PC-9 (cell line): ENCODE data around the gene TNFRSF12A. TPM values are rescaled to one million over a fixed set of nuclear protein-coding genes. Genes with fewer than 3 reads are reported as not detected.
A peak's percentile ranks its signal among the peaks of the same experiment; 100 is the strongest.

Experiments
- BruUV-seq: library from RNA; stranded (reverse); fragments of 400-500 nt; replicated peaks from 2 replicates; lab custom pipeline; 2021; lab: Mats Ljungman, UMichigan
- CTCF ChIA-PET: fragments of 300-600 bp; sonication (Branson Sonifier 250); formaldehyde crosslinking; loops from one replicate; lab custom pipeline; 2022; ENCODE audit warnings: antibody characterized with exemption; lab: Charles Lee
- POLR2A ChIA-PET: fragments of 300-600 bp; sonication (Branson Sonifier 250); formaldehyde crosslinking; loops from one replicate; lab custom pipeline; 2022; ENCODE audit warnings: antibody characterized with exemption; ENCODE audit not compliant: unreplicated experiment; lab: Charles Lee
- DNase-seq, 2 experiments: peaks; one replicate each; pipeline versions ENCODE4 v3.0.0 to v3.0.0-alpha.2; 2015 to 2022; ENCODE audit warnings: mixed read lengths in 1 of 2
- H2AFZ ChIP-seq: fragments of 200-600 bp; sonication (generic); 2 replicates; pipeline ENCODE4 v1.8.1; 2017; ENCODE audit warnings: antibody characterized with exemption
- H3F3A ChIP-seq: fragments of 200-600 bp; sonication (generic); 2 replicates; pipeline ENCODE4 v1.8.1; 2017; ENCODE audit warnings: antibody characterized with exemption, mild to moderate bottlenecking, low read depth; ENCODE audit not compliant: insufficient read depth
- H3K27ac ChIP-seq: fragments of 200-600 bp; sonication (generic); 2 replicates; pipeline ENCODE4 v1.6.1; 2016; ENCODE audit warnings: mixed run types
- H3K27me3 ChIP-seq: fragments of 200-600 bp; sonication (generic); 2 replicates; pipeline ENCODE4 v1.6.1; 2016; ENCODE audit warnings: low read depth, mixed run types; ENCODE audit not compliant: insufficient read depth
- H3K36me3 ChIP-seq: fragments of 200-600 bp; sonication (generic); 2 replicates; pipeline ENCODE4 v1.6.1; 2016; ENCODE audit warnings: low read depth, mixed run types
- H3K4me1 ChIP-seq: fragments of 200-600 bp; sonication (generic); replicated peaks from 2 replicates; pipeline ENCODE4 v1.6.1; 2016; ENCODE audit warnings: mixed run types; ENCODE audit not compliant: insufficient read depth
- H3K4me2 ChIP-seq: fragments of 200-600 bp; sonication (generic); 2 replicates; pipeline ENCODE4 v1.6.1; 2017; ENCODE audit warnings: mixed run types
- H3K4me3 ChIP-seq: fragments of 200-600 bp; sonication (generic); 2 replicates; pipeline ENCODE4 v1.6.1; 2016; ENCODE audit warnings: mixed run types
- H3K79me2 ChIP-seq: fragments of 200-600 bp; sonication (generic); 2 replicates; pipeline ENCODE4 v1.6.1; 2017; ENCODE audit warnings: low read depth, mixed run types
- H3K9me2 ChIP-seq: fragments of 200-600 bp; sonication (generic); 2 replicates; pipeline ENCODE4 v1.8.1; 2017; ENCODE audit warnings: mild to moderate bottlenecking; ENCODE audit not compliant: insufficient read depth
- H3K9me3 ChIP-seq: fragments of 200-600 bp; sonication (generic); 2 replicates; pipeline ENCODE4 v1.8.1; 2016; ENCODE audit warnings: low read depth; ENCODE audit not compliant: insufficient read depth
- H4K20me1 ChIP-seq: fragments of 200-600 bp; sonication (generic); 2 replicates; pipeline ENCODE4 v1.8.1; 2017; ENCODE audit not compliant: insufficient read depth
- EZH2 ChIP-seq: fragments of 200-600 bp; sonication (generic); IDR thresholded peaks from 2 replicates; pipeline ENCODE4 v1.8.0; 2017; ENCODE audit warnings: antibody characterized with exemption, low read depth
- intact Hi-C: fragments of 100-400 bp; cut with micrococcal nuclease; formaldehyde crosslinking; loops from one replicate; pipeline ENCODE4 v1.10.0; 2022; ENCODE audit not compliant: unreplicated experiment
- total RNA-seq: library from RNA; stranded (reverse); gene quantifications from 2 replicates; pipeline ENCODE4 v1.2.3, GENCODE V29; 2021
- TF ChIP-seq, protein P1 (sequence below): fragments of 200-600 bp; sonication (generic); conservative IDR thresholded peaks from 2 replicates; pipeline ENCODE4 v1.6.1; 2017; ENCODE audit warnings: mixed run types, antibody characterized with exemption, mild to moderate bottlenecking, moderate library complexity

Gene TNFRSF12A
- total RNA-seq, 1 experiment from 2014 or later = 226 TPM

DNA sequence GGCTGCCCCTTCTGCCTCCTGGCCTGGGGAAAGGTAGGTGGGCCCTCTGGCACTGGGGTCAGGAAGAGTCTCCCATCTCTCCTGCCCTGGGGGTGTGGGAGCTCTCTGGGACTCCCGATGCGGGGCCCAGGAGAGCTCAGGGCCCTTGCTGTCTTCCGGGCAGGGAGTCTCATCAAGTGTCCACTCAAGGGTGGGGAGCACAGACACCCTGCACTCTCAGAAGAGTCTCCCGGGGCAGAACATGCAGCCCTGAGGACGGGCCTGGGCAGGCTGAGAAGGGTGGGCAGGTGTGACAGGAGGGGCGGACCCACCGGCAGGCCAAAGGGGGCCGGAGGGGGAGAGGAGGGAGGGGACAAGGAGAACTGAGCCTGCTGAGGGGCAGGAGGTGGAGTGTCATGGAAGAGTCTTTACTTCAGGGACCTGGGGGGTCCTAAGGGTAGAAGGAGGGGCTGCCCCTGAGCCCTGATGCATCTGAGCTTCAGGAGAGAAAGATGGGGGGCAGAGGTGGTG is 31.5 kb upstream of the TNFRSF12A start:
- Histone ChIP-seq H3K27me3 (no peaks in the 10 kb centered on the region), H3K9me3 (no peaks in the 10 kb centered on the region), H2AFZ (no peak overlapping the region), H3K79me2 (no peaks in the 10 kb centered on the region), H3K4me3 (no peak overlapping the region), H4K20me1 (no peaks in the 10 kb centered on the region), H3K4me2 (no peak overlapping the region), H3K36me3 (no peaks in the 10 kb centered on the region), H3K27ac (no peak overlapping the region), H3F3A (peaks cover 17% of the 10 kb centered on the region; the same call in 1 of the 2 replicates), H3K9me2 (no peaks in the 10 kb centered on the region), H3K4me1 (peaks cover 22% of the 10 kb centered on the region; the same call in 1 of the 2 replicates)
- BruUV-seq = no TSS peak
- DNase-seq = no peak
- ChIA-PET POLR2A (no interaction called here), CTCF (interaction anchor here (0.6 kb wide), 1 partner anchor 37 kb away, joined by 6 read pairs; no protein-coding TSS in a partner anchor)
- intact Hi-C loops = no loop called here
- TF ChIP-seq, protein P1, sequence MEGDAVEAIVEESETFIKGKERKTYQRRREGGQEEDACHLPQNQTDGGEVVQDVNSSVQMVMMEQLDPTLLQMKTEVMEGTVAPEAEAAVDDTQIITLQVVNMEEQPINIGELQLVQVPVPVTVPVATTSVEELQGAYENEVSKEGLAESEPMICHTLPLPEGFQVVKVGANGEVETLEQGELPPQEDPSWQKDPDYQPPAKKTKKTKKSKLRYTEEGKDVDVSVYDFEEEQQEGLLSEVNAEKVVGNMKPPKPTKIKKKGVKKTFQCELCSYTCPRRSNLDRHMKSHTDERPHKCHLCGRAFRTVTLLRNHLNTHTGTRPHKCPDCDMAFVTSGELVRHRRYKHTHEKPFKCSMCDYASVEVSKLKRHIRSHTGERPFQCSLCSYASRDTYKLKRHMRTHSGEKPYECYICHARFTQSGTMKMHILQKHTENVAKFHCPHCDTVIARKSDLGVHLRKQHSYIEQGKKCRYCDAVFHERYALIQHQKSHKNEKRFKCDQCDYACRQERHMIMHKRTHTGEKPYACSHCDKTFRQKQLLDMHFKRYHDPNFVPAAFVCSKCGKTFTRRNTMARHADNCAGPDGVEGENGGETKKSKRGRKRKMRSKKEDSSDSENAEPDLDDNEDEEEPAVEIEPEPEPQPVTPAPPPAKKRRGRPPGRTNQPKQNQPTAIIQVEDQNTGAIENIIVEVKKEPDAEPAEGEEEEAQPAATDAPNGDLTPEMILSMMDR = no peak
- no peak for TF ChIP-seq EZH2

DNA sequence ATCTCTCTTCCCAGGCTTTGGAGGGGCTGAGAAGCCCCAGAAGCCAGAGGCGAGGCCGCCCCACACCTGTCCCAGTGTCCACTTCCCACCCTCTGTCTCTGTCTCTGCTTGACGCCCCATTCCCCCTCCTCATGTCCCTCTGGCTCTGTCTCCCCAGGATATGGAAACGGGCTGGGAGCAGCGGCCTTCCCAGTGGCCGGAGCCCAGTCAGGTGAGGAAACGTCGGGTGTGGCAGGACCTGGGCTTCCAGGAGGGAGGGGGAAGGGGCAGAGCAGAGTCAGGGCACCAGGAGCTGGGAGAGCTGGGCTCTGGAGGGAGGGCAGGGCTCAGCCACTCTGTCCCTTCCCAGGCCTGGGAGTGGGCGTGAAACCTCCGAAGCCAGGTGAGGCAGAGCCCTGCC is 29.3 kb upstream of the TNFRSF12A start:
- Histone ChIP-seq H3K9me3 (no peaks in the 10 kb centered on the region), H3K4me1 (peaks cover 23% of the 10 kb centered on the region; the same call in 1 of the 2 replicates), H3K27me3 (no peaks in the 10 kb centered on the region), H3K36me3 (no peaks in the 10 kb centered on the region), H4K20me1 (no peaks in the 10 kb centered on the region), H3K79me2 (no peaks in the 10 kb centered on the region), H3F3A (peaks cover 4% of the 10 kb centered on the region; the same call in 1 of the 2 replicates), H3K27ac (no peak overlapping the region), H3K4me2 (peak overlapping the region; percentile 19), H3K9me2 (no peaks in the 10 kb centered on the region), H3K4me3 (no peak overlapping the region), H2AFZ (no peak overlapping the region)
- intact Hi-C loops = loop anchor here (1.0 kb wide), 1 partner anchor 29 kb away; the partner anchor contains the start of gene TNFRSF12A
- TF ChIP-seq, protein P1 = no peak
- no peak for TF ChIP-seq EZH2
- ChIA-PET CTCF (interaction anchor here (0.7 to 1.1 kb wide), 4 partner anchors 19 to 64 kb away, joined by 3 to 7 read pairs (median 4); no protein-coding TSS in a partner anchor), POLR2A (interaction anchor here (0.5 to 2.6 kb wide), 7 partner anchors 19 to 266 kb away, joined by 3 to 41 read pairs (median 6); partner anchors contain the start of genes CLDN9, HCFC1R1, THOC6 and TNFRSF12A)
- peak in 1 of 2 experiments; percentile 87 for DNase-seq
- BruUV-seq = no TSS peak

DNA sequence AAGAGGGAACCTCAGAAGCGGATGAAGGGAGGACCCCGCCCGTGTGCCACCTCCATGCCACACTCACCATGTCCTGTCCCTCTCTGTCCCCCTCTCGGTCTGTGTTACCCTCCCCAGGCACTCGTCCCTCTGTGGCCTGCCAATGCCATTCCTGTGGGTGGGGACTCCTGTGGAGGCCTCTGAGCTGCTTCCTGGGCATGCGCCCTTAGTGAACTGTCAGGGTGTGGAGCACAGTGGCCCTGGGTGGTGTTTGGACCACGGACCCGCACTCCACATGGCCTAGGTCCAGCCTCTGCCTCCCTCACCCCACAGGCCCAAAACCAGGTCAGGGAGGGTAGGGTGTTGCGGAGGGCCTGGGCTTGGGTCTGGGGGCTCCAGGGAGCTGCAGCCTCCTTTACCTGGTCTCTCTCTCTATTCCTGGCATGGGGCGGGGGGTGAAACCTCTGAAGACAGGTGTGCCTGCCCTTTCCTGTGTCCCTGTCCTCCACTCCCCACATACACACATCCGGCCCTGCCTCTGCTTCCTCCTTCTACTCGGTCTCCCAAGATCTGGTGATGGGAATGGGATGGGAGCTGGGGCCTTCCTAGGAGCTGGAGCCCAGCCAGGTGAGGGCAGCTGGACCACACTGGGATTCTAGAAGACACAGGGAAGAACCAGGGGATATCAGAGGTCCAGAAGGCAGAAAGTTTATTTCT is 28.5 kb upstream of the TNFRSF12A start:
- DNase-seq = peak in 1 of 2 experiments; percentile 73
- peaks cover 25% of the 10 kb centered on the region for H3K4me1 ChIP-seq
- CTCF ChIA-PET = interaction anchor here (0.7 to 1.1 kb wide), 8 partner anchors 9 to 67 kb away, joined by 3 to 7 read pairs (median 3); no protein-coding TSS in a partner anchor
- BruUV-seq = TSS peak; percentile 43
- POLR2A ChIA-PET = interaction anchor here (0.5 to 2.6 kb wide), 10 partner anchors 18 to 265 kb away, joined by 3 to 41 read pairs (median 6); partner anchors contain the start of genes CLDN9, HCFC1R1, THOC6 and TNFRSF12A
- H3K9me2 ChIP-seq = no peaks in the 10 kb centered on the region
- TF ChIP-seq EZH2 = no peak
- TF ChIP-seq, protein P1 = no peak
- H3K9me3 ChIP-seq = no peaks in the 10 kb centered on the region
- H3K4me3 ChIP-seq = no peak overlapping the region
- no peak overlapping the region for H2AFZ ChIP-seq
- intact Hi-C loops = loop anchor here (1.0 kb wide), 1 partner anchor 29 kb away; the partner anchor contains the start of gene TNFRSF12A
- no peak overlapping the region for H3K27ac ChIP-seq
- H4K20me1 ChIP-seq = no peaks in the 10 kb centered on the region
- H3K36me3 ChIP-seq = no peaks in the 10 kb centered on the region
- H3K79me2 ChIP-seq = no peaks in the 10 kb centered on the region
- no peaks in the 10 kb centered on the region for H3K27me3 ChIP-seq
- no peaks in the 10 kb centered on the region; the same call in 1 of the 2 replicates for H3F3A ChIP-seq
- no peak overlapping the region for H3K4me2 ChIP-seq
